ENCODE results near the gene MUSTN1.

MUSTN1 gene

GRCh38 chr3:52880474-52880873 lies 45.7 kb upstream of the MUSTN1 start:
- peaks cover 4% of the 10 kb centered on the region for H3K4me1 ChIP-seq (ENCODE audit: insufficient read depth, low read length, severe bottlenecking)
- H3K9ac ChIP-seq (ENCODE audit: low read length), result no peak overlapping the region
- TF ChIP-seq EZH2 (IDR thresholded peaks at IDR 0.05; ENCODE audit: borderline replicate concordance, low read length) (no peak), CTCF (IDR thresholded peaks at IDR 0.05; ENCODE audit: low read length) (no peak)
- H4K20me1 ChIP-seq (ENCODE audit: insufficient read depth, low read length), result no peaks in the 10 kb centered on the region
- H3F3A ChIP-seq (ENCODE audit: insufficient read depth, low read length), result no peaks in the 10 kb centered on the region
- H3K9me3 ChIP-seq (ENCODE audit: low read length), result no peaks in the 10 kb centered on the region
- no peaks in the 10 kb centered on the region for H3K9me2 ChIP-seq (ENCODE audit: low read depth, low read length)
- peaks cover 16% of the 10 kb centered on the region for H3K36me3 ChIP-seq (ENCODE audit: insufficient read depth, low read length)
- no peaks in the 10 kb centered on the region for H3K79me2 ChIP-seq (ENCODE audit: insufficient read depth, low read length)
- H3K27me3 ChIP-seq (ENCODE audit: insufficient read depth, low read length), result no peaks in the 10 kb centered on the region
- H3K27ac ChIP-seq (ENCODE audit: low read depth, low read length, poor library complexity, severe bottlenecking), result no peak overlapping the region
- no peak overlapping the region for H3K4me3 ChIP-seq (ENCODE audit: low read depth, low read length, poor library complexity, severe bottlenecking)
- H3K4me2 ChIP-seq (ENCODE audit: low read length), result no peak overlapping the region
- H2AFZ ChIP-seq (ENCODE audit: low read length), result no peak overlapping the region

GRCh38 chr3:52880047-52880446 lies 45.2 kb upstream of the MUSTN1 start:
- TF ChIP-seq EZH2 (IDR thresholded peaks at IDR 0.05; ENCODE audit: borderline replicate concordance, low read length) (no peak), CTCF (IDR thresholded peaks at IDR 0.05; ENCODE audit: low read length) (no peak)
- H3K27me3 ChIP-seq (ENCODE audit: insufficient read depth, low read length), result no peaks in the 10 kb centered on the region
- no peak overlapping the region for H3K27ac ChIP-seq (ENCODE audit: low read depth, low read length, poor library complexity, severe bottlenecking)
- no peaks in the 10 kb centered on the region for H3K9me3 ChIP-seq (ENCODE audit: low read length)
- H3K9me2 ChIP-seq (ENCODE audit: low read depth, low read length), result no peaks in the 10 kb centered on the region
- no peaks in the 10 kb centered on the region for H4K20me1 ChIP-seq (ENCODE audit: insufficient read depth, low read length)
- H3K9ac ChIP-seq (ENCODE audit: low read length), result no peak overlapping the region
- no peaks in the 10 kb centered on the region for H3F3A ChIP-seq (ENCODE audit: insufficient read depth, low read length)
- no peak overlapping the region for H3K4me3 ChIP-seq (ENCODE audit: low read depth, low read length, poor library complexity, severe bottlenecking)
- H3K4me1 ChIP-seq (ENCODE audit: insufficient read depth, low read length, severe bottlenecking), result peaks cover 8% of the 10 kb centered on the region
- no peaks in the 10 kb centered on the region for H3K79me2 ChIP-seq (ENCODE audit: insufficient read depth, low read length)
- no peak overlapping the region for H3K4me2 ChIP-seq (ENCODE audit: low read length)
- no peak overlapping the region for H2AFZ ChIP-seq (ENCODE audit: low read length)
- peaks cover 12% of the 10 kb centered on the region for H3K36me3 ChIP-seq (ENCODE audit: insufficient read depth, low read length)

DNA sequence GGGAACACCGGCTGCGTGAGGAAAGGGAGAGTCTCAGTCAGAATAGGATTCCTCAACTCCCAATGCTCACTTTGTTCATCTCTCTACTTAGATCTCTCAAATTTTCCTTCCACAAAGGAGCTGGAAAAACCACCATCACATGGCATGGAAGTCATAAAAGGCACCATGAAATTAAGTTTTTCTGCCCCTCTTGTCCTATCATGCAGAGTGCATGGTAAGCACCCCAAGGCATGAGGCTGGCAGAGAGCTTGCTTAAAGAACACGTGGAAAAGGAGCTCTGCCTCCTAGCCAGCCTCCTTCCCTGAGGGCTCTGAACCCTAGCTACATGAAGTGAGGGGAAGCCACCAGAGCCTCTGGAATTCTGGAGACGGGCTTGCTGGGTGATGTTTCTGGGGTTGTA lies 44.8 kb upstream of the MUSTN1 start:
- Histone ChIP-seq H3K4me2 (ENCODE audit: low read length) (no peak overlapping the region), H3K4me3 (ENCODE audit: low read depth, low read length, poor library complexity, severe bottlenecking) (no peak overlapping the region), H4K20me1 (ENCODE audit: insufficient read depth, low read length) (no peaks in the 10 kb centered on the region), H3K9me3 (ENCODE audit: low read length) (no peaks in the 10 kb centered on the region), H3F3A (ENCODE audit: insufficient read depth, low read length) (no peaks in the 10 kb centered on the region), H3K27me3 (ENCODE audit: insufficient read depth, low read length) (no peaks in the 10 kb centered on the region), H3K9ac (ENCODE audit: low read length) (no peak overlapping the region), H2AFZ (ENCODE audit: low read length) (no peak overlapping the region), H3K36me3 (ENCODE audit: insufficient read depth, low read length) (peaks cover 7% of the 10 kb centered on the region), H3K9me2 (ENCODE audit: low read depth, low read length) (no peaks in the 10 kb centered on the region), H3K79me2 (ENCODE audit: insufficient read depth, low read length) (no peaks in the 10 kb centered on the region), H3K27ac (ENCODE audit: low read depth, low read length, poor library complexity, severe bottlenecking) (no peak overlapping the region), H3K4me1 (ENCODE audit: insufficient read depth, low read length, severe bottlenecking) (peaks cover 13% of the 10 kb centered on the region)
- TF ChIP-seq CTCF (IDR thresholded peaks at IDR 0.05; ENCODE audit: low read length) (no peak), EZH2 (IDR thresholded peaks at IDR 0.05; ENCODE audit: borderline replicate concordance, low read length) (no peak)
